GM21576 (cell line): Measurements from ENCODE around the gene PPP6R1.

Experiments
- ATAC-seq: cut with Tn5 transposase; IDR thresholded peaks from one replicate; pipeline ENCODE4 v1.9.1; 2021; ENCODE audit warnings: mild to moderate bottlenecking, moderate library complexity; ENCODE audit not compliant: unreplicated experiment

Gene PPP6R1, protein sequence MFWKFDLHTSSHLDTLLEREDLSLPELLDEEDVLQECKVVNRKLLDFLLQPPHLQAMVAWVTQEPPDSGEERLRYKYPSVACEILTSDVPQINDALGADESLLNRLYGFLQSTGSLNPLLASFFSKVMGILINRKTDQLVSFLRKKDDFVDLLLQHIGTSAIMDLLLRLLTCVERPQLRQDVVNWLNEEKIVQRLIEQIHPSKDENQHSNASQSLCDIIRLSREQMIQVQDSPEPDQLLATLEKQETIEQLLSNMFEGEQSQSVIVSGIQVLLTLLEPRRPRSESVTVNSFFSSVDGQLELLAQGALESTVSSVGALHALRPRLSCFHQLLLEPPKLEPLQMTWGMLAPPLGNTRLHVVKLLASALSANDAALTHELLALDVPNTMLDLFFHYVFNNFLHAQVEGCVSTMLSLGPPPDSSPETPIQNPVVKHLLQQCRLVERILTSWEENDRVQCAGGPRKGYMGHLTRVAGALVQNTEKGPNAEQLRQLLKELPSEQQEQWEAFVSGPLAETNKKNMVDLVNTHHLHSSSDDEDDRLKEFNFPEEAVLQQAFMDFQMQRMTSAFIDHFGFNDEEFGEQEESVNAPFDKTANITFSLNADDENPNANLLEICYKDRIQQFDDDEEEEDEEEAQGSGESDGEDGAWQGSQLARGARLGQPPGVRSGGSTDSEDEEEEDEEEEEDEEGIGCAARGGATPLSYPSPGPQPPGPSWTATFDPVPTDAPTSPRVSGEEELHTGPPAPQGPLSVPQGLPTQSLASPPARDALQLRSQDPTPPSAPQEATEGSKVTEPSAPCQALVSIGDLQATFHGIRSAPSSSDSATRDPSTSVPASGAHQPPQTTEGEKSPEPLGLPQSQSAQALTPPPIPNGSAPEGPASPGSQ

DNA sequence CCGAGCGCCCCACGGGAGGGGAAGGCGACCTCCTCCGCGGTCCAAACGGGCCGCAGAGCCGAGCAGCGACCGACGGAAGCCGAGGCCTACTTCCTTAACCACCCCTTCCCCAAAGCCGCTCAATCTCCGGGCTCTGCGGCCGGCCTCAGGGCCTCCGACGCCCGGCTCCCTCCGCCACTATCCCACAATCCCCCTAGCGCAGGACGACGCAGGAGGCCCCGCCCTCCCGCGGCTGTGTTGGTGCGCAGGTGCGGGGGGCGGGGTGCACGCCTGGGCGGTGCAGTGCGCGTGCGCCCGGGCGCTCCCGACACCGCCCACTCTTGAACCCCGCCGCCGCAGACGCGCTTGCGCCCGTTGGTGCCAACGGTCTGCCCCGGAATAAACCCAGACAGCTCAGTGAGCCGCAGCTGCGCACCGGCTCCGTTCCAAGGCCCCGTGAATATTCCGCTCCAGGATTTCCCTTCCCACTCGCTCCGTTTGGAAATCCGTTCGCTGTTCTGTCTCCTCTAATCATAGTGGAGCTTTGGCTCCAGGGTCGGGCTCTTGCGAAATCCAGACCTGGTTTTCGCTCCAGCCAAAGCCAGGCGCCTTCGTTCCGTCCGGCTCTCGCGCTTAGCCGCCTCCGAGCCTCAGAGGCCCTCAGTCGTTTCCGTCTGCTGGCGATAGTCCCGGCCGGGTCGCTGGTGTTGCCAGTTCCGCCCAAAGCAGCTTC, at the start of gene PPP6R1:
TSS of gene PPP6R1 (minus strand) at position 190 of the 712 bp plus-strand sequence. CDS start 11,914 bp downstream, outside the sequence.
- peak; percentile 54 for ATAC-seq

DNA sequence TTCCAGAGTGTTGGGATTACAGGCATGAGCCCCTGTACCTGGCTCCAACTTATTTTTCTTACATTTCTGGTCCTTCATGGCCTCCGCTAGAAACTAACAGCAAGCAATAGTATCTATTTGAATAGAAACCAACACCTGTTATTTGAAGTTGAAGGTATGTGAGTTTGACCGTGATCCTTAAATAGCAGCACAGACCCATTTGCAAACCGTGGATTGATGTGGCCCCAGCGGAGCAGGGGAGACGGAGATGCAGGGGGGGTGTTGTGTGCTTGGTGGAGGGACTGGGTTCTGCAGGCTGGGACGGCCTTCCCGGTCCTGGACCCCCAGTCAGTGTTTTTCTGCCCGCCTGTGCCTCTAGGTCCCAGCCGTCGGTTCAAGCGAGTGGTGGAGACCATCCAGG, 49.5 kb upstream of the PPP6R1 start:
- no peak for ATAC-seq

DNA sequence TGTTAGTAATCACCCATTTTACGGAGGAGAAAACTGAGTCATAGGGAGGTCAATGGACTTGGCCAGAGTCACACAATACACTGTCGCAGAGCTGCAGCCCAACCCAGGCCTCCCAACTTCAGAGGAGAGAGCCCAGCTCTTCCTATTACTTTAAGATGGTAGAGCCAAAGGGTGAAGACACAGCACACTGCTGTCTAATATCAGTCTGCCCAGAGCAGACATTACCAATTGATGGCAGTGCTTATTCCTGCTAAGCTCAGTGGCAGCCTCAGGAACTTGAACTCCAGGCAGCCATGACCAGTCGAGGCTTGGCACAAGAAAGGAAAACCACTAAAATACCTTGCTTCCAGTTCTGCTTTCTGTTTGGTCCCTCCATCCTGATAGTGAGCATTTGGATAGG, 47.9 kb upstream of the PPP6R1 start:
- no peak for ATAC-seq

DNA sequence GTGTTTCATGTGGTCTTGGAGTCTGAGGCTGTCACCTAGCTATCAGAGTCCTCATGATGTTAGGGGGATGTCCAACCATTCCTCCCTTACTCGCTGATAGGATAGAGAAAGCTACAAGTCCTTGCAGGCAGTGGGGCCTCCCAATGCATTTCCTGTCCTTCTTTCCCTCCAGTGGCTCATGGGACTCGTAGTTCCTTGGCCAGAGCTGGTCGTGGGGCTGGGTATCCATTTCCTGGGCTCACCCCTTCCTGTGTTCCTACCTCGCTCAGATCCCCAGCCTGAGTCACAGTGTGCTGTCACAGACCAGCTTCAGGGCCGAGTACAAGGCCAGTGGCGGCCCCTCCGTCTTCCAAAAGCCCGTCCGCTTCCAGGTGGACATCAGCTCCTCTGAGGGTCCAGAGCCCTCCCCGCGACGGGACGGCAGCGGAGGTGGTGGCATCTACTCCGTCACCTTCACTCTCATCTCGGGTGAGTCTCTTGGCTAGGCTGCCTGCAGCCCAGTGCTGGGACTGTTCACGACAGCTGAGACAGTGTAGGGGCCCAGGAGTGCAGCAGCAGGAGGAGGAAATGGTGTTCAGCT, 47.3 kb upstream of the PPP6R1 start:
- ATAC-seq, result no peak

DNA sequence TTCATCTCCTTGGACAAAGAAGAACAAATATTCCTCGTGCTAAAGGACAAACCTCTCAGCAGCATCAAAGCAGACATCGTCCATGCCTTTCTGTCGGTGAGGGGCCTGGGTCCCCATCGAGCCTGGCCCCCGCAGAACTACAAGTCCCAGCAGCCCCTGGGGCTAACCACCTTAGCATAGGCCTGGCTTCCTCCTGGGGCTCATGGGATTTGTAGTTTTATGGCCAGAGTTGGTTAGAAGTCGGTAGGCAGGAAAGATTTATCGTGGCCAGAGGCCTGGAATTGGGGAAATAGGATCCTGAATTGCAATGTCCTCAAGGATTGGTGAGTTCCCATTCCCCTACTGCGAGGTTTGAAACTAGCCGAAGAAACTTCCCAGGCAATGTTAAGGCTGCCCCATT, 46.7 kb upstream of the PPP6R1 start:
- no peak for ATAC-seq

DNA sequence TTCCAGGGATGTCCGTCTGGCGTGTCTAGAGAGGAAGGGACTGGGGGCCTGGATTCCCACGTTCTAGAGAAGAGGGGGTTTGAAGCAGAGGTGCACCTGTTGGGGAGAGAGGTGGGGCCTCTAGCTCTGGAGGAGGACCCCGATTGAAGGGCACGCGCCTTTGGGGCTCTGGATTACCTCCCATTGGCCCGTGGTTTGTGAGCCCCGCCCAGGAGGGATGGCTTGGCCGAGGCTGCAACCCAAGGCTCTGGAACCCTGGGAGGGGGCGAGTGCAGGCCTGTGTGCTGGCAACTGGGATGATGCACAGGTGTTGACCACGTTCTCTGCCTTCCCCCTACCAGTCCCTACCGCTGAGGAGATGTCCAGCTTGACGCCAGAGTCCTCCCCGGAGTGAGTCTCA, 46.2 kb upstream of the PPP6R1 start:
- ATAC-seq, result no peak

DNA sequence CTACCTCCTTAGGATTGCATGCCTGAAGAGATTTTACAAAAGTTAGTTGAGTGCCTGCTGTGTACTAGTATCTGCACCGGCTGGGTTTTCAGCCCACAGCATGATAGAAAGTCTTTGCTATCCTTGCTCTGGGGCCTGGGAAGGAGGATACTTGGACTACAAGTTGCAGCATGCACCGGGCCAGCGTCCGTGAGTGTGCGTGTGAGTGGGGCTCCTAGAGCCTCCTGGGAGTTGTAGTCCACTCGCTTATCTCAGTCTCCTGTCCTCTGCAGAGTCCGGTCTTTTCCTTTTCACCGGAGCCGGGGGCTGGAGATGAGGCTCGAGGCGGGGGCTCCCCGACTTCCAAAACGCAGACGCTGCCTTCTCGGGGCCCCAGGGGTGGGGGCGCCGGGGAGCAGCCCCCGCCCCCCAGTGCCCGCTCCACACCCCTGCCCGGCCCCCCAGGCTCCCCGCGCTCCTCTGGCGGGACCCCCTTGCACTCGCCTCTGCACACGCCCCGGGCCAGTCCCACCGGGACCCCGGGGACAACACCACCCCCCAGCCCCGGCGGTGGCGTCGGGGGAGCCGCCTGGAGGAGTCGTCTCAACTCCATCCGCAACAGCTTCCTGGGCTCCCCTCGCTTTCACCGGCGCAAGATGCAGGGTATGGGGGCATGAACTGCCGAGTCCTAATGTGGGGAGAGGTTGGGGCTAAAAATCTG, 45.6 kb upstream of the PPP6R1 start:
- no peak for ATAC-seq

DNA sequence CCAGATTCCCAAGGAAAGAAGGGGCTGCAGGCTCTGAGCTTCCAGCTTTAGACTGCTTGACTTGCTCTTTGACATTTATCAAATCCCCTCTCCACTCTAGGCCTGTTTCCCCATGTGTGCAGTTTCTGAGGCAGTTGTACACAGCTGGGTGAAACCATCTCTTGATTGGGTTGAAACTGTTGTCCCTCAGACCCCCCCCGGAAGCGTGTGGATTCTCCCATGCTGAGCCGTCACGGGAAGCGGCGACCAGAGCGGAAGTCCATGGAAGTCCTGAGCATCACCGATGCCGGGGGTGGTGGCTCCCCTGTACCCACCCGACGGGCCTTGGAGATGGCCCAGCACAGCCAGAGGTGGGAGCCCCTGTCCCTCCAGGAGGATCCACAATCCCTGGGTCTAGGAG, 44.7 kb upstream of the PPP6R1 start:
- ATAC-seq, result no peak

DNA sequence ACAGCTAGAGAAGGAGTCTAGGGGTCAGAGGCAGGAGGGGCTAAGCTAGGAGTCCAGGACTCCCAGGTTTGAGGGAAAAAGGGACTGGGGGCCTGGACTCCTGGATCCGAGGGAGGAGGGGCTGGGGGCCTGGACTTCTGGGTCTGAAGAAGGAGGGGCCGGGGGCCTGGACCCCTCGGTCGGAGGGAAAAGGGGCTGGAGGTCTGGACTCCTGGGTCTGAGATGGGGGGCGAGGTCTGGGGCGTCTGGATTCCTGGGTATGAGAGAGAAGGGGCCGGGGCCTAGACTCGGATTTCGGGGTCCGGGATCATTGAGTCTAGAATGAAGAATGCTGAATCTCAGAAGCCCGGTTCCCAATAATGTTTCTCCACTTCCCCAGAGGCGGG, 43.5 kb upstream of the PPP6R1 start:
- ATAC-seq, result no peak

DNA sequence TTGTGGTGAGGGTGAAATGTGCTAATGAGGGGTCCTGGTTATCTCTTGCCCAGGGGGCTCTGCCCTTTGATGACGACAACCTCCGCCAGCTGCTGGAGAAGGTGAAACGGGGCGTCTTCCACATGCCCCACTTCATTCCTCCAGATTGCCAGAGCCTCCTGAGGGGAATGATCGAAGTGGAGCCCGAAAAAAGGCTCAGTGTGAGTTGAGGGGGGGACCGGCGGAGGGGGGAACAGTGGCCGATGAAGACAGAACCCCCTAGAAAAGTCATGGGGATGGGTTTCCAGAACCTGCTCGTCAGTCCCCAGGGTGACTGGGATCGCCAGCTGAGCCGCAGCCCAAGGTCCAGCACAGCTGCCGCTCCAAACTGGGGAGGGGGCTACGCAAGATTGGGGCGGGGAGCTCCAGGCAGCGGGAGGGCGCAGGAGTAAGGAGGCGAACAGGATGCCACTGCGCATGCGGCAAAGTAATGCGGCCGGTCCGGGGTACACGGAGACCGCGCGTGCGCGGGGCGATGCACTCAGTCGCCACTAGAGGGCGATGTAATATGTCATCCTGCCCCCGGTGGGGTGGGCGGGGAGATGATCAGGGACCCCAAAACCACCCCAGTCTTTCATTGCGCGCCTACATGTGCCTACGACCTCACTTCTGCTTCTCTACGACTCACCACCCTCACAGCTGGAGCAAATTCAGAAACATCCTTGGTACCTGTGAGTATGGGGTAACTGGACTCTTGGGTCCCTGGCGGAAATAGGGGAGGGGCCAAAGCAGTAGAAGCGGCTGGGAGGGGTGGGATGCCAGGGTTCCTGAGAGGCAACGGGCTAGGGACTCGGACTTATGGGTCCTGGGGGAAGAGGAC, 42.9 kb upstream of the PPP6R1 start:
- ATAC-seq, result peak; percentile 73

DNA sequence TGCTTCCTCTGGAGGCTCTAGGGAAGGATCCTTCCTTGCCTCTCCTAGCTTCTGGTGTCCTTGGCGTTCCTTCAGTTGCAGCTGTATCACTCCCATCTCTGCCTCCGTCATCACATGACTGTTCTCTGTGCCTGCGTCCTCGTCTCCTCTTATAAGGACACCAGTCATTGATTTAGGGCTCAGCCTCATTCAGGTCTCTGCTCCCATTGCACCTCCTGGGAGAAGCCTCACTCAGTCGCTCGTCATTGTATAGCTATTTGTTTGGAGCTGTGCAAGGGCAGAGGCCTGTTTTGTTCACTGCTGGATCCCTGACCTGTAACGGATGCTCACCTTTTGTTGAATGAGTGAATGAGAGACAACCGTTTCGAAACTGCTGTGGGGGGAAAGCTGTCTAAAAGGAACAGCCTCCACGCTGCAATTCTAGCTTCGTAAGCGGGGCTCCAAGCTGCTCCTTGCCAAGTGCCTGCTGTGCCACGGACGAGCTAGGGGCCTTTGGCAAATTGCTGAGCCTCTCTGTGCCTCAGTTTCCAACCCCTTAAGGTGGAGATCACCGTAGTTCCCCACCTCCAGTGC, 42.2 kb upstream of the PPP6R1 start:
- no peak for ATAC-seq

DNA sequence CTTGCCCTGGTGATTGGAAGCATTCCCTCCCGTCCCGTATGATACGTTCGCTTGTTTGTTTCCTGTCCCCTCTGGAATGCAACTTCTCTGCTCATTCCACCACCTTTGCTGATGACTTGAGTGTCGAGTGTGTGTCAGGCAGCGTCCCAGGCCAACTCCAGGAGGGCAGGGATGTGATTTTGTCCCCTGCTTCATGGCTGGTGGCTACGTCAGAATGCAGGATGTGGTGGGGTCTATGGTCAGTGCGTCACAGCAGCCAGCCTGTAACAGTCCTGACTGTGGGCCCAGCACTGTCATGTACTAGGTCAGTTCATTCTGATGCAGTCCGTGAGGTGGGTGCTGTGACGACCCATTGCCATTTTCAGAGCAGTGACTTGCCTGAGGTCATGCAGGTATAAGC, 41.2 kb upstream of the PPP6R1 start:
- no peak for ATAC-seq

DNA sequence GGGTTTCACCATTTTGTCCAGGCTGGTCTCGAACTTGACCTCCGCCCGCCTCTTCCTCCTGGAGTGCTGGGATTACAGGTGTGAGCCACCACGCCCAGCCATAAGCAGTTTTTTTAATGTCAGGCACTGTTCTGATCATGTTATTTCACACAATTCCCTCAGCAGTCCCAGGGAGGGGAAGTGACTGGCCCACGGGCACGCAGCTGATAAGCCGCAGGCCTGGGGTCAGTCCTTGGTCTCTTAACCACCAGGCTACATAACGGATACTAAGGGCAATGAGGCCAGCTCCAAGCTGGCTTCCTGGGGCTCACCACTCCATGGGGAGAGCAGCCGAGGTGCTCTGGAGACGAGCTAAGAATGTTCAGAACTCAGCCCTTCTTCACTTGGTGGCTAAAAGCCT, 38.5 kb upstream of the PPP6R1 start:
- no peak for ATAC-seq

DNA sequence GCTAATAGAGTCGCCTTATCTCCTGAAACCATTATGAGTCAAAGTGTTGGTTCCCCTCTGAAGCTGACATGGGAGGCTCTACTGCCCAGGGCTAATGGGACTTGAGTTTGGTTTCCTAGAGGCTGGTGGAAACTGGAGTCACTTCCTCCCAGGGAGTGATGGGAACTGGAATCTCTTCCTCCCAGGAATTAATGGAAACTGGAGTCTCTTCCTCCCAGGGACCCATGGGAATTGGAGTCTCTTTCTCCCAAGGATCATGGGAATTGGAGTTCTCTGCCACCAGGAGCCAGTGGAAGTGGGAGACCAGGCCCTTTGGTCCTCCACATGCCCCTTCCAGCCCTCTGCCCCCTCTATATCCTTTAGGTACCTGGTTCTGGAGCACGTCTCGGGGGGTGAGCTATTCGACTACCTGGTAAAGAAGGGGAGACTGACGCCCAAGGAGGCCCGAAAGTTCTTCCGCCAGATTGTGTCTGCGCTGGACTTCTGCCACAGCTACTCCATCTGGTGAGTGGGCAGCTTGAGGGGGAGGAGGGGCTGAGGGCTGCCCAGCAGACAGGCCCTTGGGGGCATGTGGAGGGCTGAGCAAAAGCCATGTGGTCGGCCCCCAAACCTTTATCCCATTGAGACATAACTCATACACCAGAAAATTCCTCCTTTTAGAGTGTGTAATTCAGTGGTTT, 30.4 kb upstream of the PPP6R1 start:
- no peak for ATAC-seq

DNA sequence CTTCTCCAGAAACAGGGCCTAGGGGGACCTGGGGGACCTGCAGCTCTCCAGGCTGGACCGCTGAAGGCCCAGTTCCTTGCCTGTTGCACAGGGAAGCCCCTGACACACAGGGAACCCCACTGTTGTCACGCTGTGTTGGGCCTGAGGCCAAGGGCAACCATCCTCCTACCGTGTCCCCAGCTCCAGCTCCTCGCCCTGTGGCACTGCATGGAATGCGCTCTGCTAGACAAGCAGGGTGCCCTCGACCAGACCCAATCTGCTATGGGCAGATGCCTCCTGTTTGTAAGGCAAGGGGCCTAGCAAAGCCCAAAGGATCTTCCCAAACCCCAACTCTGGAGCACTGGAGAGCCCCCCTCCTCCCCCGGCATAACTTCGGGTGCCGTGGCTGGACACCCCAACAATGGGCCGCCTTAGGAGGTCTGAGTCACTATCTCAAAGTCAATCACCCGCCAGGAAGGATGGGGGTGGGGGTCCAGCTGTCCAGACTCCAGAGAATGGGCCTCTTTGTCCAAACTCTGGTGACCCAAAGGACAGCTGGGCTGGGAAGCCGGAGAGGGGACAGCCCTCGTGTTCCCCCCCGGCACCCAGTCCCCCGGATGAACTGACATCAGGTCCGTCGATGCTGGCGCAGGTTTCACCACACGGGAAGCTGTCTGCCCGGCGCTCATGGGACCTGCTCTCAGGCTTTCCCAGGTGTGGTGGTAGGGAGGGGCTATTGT, 28.7 kb upstream of the PPP6R1 start:
- no peak for ATAC-seq

DNA sequence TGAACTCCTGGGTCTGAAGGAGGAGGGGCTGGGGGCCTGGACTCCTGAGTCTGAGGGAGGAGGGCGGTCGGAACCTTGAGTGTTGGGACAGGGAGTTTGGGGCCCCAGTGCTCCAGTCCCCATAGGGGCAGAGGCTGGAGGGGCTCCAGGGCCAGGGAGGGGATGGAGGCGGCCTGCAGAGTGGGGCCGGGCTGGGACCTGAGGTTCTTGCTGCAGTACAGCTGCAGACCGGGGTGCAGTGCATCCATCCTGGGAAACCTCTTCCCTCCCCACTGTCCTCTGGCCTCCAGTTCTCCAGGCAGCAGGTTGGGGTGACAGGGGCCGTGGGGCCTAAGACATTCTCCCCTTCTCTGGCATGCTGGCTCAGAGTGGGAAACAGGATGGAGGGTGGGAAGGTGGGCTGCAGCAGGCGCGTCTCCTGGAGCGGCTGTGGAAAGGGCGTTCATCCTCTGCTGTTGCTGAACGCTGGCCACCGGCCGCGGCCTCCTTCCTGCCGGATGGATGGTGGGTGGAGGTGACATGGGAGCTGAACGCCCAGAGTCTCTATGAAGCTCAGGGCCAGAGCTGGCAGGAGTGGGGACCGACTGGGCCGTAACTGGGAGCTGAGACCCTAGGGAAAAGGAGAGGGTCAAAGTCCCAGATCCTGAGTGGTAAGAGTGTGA, 26.5 kb upstream of the PPP6R1 start:
- no peak for ATAC-seq

DNA sequence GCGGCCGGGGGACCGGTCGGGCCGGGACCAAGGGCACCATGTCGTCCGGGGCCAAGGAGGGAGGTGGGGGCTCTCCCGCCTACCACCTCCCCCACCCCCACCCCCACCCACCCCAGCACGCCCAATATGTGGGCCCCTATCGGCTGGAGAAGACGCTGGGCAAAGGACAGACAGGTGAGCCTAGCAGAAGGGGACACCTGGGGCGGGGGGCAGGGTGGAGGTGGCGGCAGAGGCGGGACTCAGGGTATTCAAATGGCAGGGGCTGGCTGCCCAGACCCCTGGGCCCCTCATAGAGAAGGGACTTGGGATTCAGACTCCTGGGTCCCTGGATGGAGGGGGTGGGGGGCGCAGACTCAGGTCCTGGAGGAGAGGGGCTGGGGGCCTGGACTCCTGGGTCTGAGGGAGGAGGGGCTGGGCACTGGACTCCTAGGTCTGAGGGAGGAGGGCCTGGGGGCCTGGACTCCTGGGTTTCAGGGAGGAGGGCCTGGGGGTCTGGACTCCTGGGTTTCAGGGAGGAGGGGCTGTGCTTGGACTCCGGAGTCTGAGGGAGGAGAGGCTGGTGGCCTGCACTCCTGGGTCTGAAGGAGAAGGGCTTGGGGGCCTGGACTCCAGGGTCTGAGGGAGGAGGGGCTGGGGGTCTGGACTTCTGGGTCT, 25.7 kb upstream of the PPP6R1 start:
- ATAC-seq, result no peak
